ENCODE data around the gene SVEP1.

SVEP1 gene

GRCh38 chr9:110520120-110520701 is 59.3 kb downstream of the SVEP1 start:
- DNase-seq, result no peak

- DNase-seq, result no peak
These were observed 62.1 kb downstream of the SVEP1 start for GRCh38 chr9:110517483-110517882.

GRCh38 chr9:110514897-110515296 is 64.6 kb downstream of the SVEP1 start:
- DNase-seq, result no peak

- DNase-seq, result no peak
These were observed 66.7 kb downstream of the SVEP1 start for GRCh38 chr9:110512817-110513216.

GRCh38 chr9:110509792-110510191 is 69.7 kb downstream of the SVEP1 start:
- DNase-seq, result no peak

GRCh38 chr9:110502842-110503241 is 76.7 kb downstream of the SVEP1 start:
- no peak for DNase-seq

GRCh38 chr9:110499608-110500007 is 79.9 kb downstream of the SVEP1 start:
- DNase-seq, result no peak

GRCh38 chr9:110487196-110487595 is 92.3 kb downstream of the SVEP1 start:
- no peak for DNase-seq

- no peak for DNase-seq
These were observed 93.3 kb downstream of the SVEP1 start for GRCh38 chr9:110486218-110486617.

- no peak for DNase-seq
These were observed 100.1 kb downstream of the SVEP1 start for GRCh38 chr9:110479481-110479880.

- DNase-seq, result no peak
These were observed 103.3 kb downstream of the SVEP1 start for GRCh38 chr9:110476251-110476650.

- DNase-seq, result no peak
These were observed 107.4 kb downstream of the SVEP1 start for GRCh38 chr9:110472111-110472510.

GRCh38 chr9:110468950-110469349 is 110.6 kb downstream of the SVEP1 start:
- DNase-seq, result no peak

- no peak for DNase-seq
These were observed 114.4 kb downstream of the SVEP1 start for GRCh38 chr9:110465190-110465589.

GRCh38 chr9:110464321-110464720 is 115.2 kb downstream of the SVEP1 start:
- DNase-seq, result no peak

- no peak for DNase-seq
These were observed 116.0 kb downstream of the SVEP1 start for GRCh38 chr9:110463499-110463898.

GRCh38 chr9:110457245-110457644 is 122.3 kb downstream of the SVEP1 start:
- no peak for DNase-seq

GRCh38 chr9:110456681-110457080 is 122.9 kb downstream of the SVEP1 start:
- no peak for DNase-seq

GRCh38 chr9:110455860-110456259 is 123.7 kb downstream of the SVEP1 start:
- DNase-seq, result no peak

GRCh38 chr9:110452227-110452801 is 127.2 kb downstream of the SVEP1 start:
- no peak for DNase-seq

- DNase-seq, result no peak
These were observed 127.8 kb downstream of the SVEP1 start for GRCh38 chr9:110451726-110452125.

- DNase-seq, result no peak
These were observed 132.1 kb downstream of the SVEP1 start for GRCh38 chr9:110447476-110447875.

- DNase-seq, result no peak
These were observed 133.4 kb downstream of the SVEP1 start for GRCh38 chr9:110446171-110446570.

GRCh38 chr9:110444911-110445310 is 134.6 kb downstream of the SVEP1 start:
- no peak for DNase-seq

- DNase-seq, result no peak
These were observed 135.7 kb downstream of the SVEP1 start for GRCh38 chr9:110443866-110444220.

All from CD4-positive, alpha-beta T cell treated with Interleukin-17A for 4 hours (primary cell).